Right cardiac atrium (tissue), 5 donors: ENCODE measurements around the gene ERMP1. TPM values are rescaled to one million over a fixed set of nuclear protein-coding genes. Genes with fewer than 3 reads are reported as not detected.

ENCODE experiments used
- ATAC-seq, 2 donors: fragments of 200-7000 bp; cut with Tn5 transposase; one replicate each; pipeline versions ENCODE4 v1.8.0 to v1.9.1; 2020; ENCODE audit warnings: moderate library complexity in 2 of 2, mild to moderate bottlenecking in 1 of 2
- DNase-seq, 3 donors: peaks; one replicate each; pipeline ENCODE4 v3.0.0-alpha.2; 2020
- H3K27ac ChIP-seq: one replicate; pipeline ENCODE4 v1.5.1; 2013; ENCODE audit warnings: mild to moderate bottlenecking, low read length, control low read depth, moderate library complexity
- H3K27me3 ChIP-seq: one replicate; pipeline ENCODE4 v1.6.1; 2013; ENCODE audit not compliant: control insufficient read depth, insufficient read depth
- H3K4me1 ChIP-seq: one replicate; pipeline ENCODE4 v1.6.1; 2013; ENCODE audit warnings: low read length; ENCODE audit not compliant: control insufficient read depth, insufficient read depth
- H3K4me3 ChIP-seq: one replicate; pipeline ENCODE4 v1.5.1; 2013; ENCODE audit warnings: low read length, control low read depth
- H3K9me3 ChIP-seq: one replicate; pipeline ENCODE4 v1.6.1; 2013; ENCODE audit warnings: low read length; ENCODE audit not compliant: control insufficient read depth
- WGBS: extraction: QIAGEN DNeasy Blood & Tissue Kit; methylation state at CpG from one replicate; pipeline ENCODE4 v1.1.7; 2013; 5-methylcytosine and 5-hydroxymethylcytosine counted together
- intact Hi-C, 4 donors: fragments of 100-400 bp; cut with DNase I; formaldehyde crosslinking; loops; one replicate each; pipeline versions ENCODE4 v1.11.0 to v1.14.0; 2022 to 2023
- polyA plus RNA-seq: library from polyadenylated mRNA; stranded (reverse); fragments of 200-250 nt; gene quantifications from one replicate; pipeline ENCODE4 v1.2.3, GENCODE V29; 2013
- total RNA-seq, 4 donors: library from RNA; stranded (reverse); fragmentation: NEBNext Ultra II Directional; extraction: Animal tissue kit (Norgen Biotek cat#: 25700); gene quantifications; one replicate each; pipeline ENCODE4 v1.2.1, GENCODE V29; 2021
- donor health status: healthy with polysubstance abuse.
- donor health status: DM: no; HTN: yes; CAD: no.
- donor health status: DM: no; HTN: no; CAD: no.
- donor health status: DM: no; HTN: yes; CAD: no; lungs with severe emphysema.
- donor health status: DM: yes; HTN: yes; CAD: no.

The ERMP1 gene
- total and polyA plus RNA-seq, 5 donors = 8.6 to 26.8 (median 20.9) TPM

DNA sequence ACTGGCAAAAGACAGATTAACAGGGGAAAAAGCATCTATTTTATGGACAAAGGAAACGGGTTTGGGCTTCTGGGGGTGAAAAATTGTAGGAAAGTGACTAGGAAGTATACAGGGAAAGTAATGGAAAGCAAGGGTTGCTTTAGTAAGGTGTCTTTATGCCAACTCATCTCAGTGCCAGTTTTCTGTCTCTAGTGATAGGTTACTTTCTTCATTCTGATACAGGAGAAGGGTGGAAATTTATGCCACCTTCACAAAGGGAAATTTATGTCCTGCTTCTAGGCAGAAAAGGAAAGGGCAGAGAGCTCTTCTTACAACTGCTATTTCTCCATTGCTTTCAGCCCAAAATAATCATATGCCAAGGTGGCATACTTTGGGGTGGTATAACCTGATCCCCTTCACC, 20.1 kb upstream of the ERMP1 start:
- no peak for DNase-seq
- Histone ChIP-seq H3K4me1 (no peaks in the 10 kb centered on the region), H3K4me3 (no peak overlapping the region), H3K27ac (no peak overlapping the region), H3K27me3 (no peaks in the 10 kb centered on the region), H3K9me3 (no peaks in the 10 kb centered on the region)
- intact Hi-C loops = no loop called here
- no peak for ATAC-seq
- WGBS = 84% methylated on average over 1 of the region's 1 CpG

DNA sequence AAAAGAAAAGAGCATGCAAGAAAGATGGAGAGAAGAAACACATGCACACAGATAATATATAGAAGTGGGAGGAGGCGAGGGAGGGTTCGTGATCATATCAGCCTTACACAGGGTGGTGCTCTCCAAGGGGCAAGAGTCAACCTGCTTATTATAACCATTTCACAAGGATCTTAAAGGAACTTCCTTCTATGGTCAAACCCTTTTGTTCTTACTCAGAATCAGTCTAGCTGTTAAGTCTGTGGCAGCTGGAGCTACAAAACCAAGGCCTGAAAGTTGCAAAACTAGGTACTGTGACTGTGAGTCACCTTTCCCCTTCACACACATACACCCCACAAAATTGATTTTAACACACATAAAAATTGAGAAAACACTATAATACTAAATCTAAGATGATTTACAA, 18.5 kb upstream of the ERMP1 start:
- Histone ChIP-seq H3K27me3 (no peaks in the 10 kb centered on the region), H3K4me3 (no peak overlapping the region), H3K9me3 (no peaks in the 10 kb centered on the region), H3K27ac (no peak overlapping the region), H3K4me1 (no peaks in the 10 kb centered on the region)
- intact Hi-C loops = no loop called here
- DNase-seq = no peak
- WGBS = 82% methylated on average over 2 of the region's 2 CpGs
- ATAC-seq = no peak

DNA sequence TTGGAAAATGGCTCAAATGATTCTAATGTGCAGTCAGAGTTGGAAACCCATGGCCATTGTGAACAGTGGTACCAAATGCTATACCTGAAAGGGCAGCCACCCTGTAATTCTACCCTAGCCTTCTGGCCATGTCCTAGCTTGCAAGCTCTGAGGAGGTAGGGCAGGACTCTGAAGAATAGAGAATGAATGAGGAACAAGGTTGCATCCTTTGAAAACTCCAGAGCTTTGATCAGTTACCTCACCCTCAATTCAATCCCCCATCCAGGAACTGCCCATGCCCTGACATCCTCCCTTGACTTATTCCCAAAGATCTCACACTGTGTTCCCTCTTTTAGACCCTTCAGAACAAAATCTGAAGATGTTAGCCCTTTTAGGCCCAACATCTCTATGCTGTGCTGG, 17.8 kb upstream of the ERMP1 start:
- Histone ChIP-seq H3K4me3 (no peak overlapping the region), H3K27me3 (no peaks in the 10 kb centered on the region), H3K27ac (no peak overlapping the region), H3K4me1 (no peaks in the 10 kb centered on the region), H3K9me3 (no peaks in the 10 kb centered on the region)
- DNase-seq (no peak), ATAC-seq (no peak)
- intact Hi-C loops = no loop called here

DNA sequence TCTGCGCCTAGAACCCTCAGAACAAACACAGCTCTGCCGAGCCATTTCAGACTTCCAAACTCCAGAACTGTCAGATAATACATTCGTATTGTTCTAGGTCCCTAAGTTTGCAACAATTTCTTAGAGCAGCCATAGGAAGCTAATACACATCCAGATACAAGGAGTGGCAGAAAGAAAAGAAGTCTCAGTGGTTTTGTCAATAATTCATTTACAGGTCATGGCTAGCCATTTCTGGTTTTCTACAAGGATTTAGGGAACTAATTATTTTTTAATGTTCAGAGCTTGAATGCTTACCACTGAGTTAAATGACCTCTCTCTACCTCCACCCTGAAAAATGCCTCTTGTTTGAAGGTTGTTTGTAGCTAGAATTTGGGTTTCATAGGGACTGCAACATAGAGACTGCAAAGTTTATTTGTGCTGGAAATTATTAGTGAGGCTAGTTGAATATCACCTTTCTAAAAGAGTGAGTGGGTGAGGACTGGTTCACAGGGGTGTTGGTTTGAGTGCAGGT, 15.5 kb upstream of the ERMP1 start:
- ATAC-seq = no peak
- no peak overlapping the region for H3K27ac ChIP-seq
- no peak overlapping the region for H3K4me3 ChIP-seq
- intact Hi-C loops = no loop called here
- no peak for DNase-seq
- H3K27me3 ChIP-seq = no peaks in the 10 kb centered on the region
- H3K4me1 ChIP-seq = no peaks in the 10 kb centered on the region
- no peaks in the 10 kb centered on the region for H3K9me3 ChIP-seq
- WGBS = 83% methylated on average over 3 of the region's 3 CpGs

DNA sequence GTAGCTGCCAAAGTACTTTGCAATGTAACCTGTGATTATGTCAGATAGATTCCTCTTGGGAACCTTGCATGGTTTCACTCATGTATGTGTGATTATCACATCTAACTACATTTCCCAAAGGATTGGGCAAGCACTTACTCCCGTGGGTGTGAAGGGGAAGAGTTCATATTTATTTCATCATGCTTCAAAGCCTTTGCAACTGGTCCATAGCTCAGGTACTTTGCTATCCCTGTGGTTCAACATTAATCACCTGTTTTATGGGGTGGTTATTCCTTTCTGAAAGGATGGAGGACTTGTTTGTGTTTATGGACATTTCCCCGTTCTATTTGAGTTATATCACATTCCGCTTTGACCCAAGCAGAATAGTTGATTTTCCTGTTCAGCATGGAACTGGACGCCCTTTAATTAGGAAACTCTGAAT, 13.6 kb upstream of the ERMP1 start:
- Histone ChIP-seq H3K27ac (no peak overlapping the region), H3K9me3 (no peaks in the 10 kb centered on the region), H3K27me3 (no peaks in the 10 kb centered on the region), H3K4me3 (no peak overlapping the region), H3K4me1 (no peaks in the 10 kb centered on the region)
- intact Hi-C loops = no loop called here
- ATAC-seq (no peak), DNase-seq (no peak)
- 84% methylated on average over 4 of the region's 4 CpGs for WGBS

DNA sequence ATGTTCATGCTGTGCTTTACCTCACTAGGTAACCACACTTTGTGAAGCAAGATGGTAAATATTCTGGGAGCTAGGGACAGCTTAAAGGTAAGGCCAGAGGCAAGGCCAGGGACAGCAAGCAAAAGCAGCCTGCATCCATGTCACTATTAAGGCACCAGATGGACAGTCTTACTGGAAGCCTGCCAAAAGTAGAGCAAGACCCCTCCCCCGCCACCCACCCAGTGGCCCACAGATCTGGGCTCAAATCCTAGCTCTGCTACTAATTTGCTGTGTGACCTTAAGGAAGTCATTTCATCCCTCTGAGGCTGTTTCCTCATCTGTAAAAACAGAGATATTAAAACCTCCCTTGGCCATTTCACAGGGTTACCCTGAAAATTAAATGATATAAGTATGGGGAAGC, 13.2 kb upstream of the ERMP1 start:
- Histone ChIP-seq H3K27ac (no peak overlapping the region), H3K4me3 (no peak overlapping the region), H3K9me3 (no peaks in the 10 kb centered on the region), H3K4me1 (no peaks in the 10 kb centered on the region), H3K27me3 (no peaks in the 10 kb centered on the region)
- ATAC-seq (no peak), DNase-seq (no peak)
- intact Hi-C loops = no loop called here
- WGBS = 96% methylated on average over 1 of the region's 1 CpG

DNA sequence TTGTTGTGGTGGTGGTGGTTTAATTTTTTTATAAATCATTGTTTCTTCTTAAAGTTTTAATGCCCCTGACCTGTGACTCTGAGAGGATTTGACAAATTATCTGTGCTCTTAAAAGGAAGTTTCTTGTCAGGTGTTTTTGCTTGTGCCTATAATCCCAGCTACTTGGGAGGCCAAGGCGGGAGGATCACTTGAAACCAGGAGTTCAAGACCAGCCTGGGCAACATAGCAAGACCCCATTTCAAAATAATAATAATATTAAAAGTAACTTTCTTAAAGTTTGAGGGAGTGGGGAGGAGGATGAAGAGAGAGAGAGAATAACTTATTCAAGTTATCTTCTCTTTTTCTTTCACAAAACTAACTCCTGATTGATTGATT, 12.2 kb upstream of the ERMP1 start:
- DNase-seq (no peak), ATAC-seq (no peak)
- intact Hi-C loops = no loop called here
- Histone ChIP-seq H3K9me3 (no peaks in the 10 kb centered on the region), H3K27me3 (no peaks in the 10 kb centered on the region), H3K4me1 (no peaks in the 10 kb centered on the region), H3K4me3 (no peak overlapping the region), H3K27ac (no peak overlapping the region)
- WGBS = 88% methylated on average over 1 of the region's 1 CpG

DNA sequence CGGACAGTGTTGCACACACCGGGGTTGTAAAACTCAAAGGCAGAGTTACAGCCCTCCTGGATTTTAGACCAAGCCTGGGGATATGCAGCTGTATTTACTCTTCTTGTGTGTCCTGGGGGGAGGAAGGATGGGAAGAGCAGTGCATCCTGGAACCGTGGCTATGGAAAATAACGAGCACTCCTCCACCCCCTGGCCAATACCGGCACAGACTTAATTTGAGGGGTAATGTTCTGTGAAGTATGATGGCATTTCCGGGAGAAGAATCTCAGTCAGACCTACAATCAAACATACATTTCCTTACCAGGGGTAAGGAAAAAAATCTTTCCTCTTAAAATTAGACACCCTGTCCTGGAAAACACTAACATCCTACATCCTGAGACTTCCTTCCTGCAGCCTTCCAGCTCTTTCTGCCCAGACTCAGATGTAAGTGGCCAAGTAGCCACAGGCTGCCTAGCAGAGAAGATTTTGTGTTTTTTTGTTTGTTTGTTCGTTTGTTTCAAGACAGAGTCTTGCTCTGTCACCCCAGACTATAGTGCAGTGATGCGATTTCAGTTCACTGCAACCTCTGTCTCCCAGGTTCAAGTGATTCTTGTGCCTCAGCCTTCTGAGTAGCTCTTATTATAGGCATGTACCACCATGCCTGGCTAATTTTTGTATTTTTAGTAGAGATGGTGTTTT, 11.0 kb upstream of the ERMP1 start:
- Histone ChIP-seq H3K4me1 (no peaks in the 10 kb centered on the region), H3K27ac (peak overlapping the region; percentile 31), H3K4me3 (no peak overlapping the region), H3K9me3 (no peaks in the 10 kb centered on the region), H3K27me3 (no peaks in the 10 kb centered on the region)
- intact Hi-C loops = no loop called here
- DNase-seq (no peak), ATAC-seq (peak in 1 of 2 donors; percentile 67)
- WGBS = 36% methylated on average over 8 of the region's 8 CpGs

DNA sequence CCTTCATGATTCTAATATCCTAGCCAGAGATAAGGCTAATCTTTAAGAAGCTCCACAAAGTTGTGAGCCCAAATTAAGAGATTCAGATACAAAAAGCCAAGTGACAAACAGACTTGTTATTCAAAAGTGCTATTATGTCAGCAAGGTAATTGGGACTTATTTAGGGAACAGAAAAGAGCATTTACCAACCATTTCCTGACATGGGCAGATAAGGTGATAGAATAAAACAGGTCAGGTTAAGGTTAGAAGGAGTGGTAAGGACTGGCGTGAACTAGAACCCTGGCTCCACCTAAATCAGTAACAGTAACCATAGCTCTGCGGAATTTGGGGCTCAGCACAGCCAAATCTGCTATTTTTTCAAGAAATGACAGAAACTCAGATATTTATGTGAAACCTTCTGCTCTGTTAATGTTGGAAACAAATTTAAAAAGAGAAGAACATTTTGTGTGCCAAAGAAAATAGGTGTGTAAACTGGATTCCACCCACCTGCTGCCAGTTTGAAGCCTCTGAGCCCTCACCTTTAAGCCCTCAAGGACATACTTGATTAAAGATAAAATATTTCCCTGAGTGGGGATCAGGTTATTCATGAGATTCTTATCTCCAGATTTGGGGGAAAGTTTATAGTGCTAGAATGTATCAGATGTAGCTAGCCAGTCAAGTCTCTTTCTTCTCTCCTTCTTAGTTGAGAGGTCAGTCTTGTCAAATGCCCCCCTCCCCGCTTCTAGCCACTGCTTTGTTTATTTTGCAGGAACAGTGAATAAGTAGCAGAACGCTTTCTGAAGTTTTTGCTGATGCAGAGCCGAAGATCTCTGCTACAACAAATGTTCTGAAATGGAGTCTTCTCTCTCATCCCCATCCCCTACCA, 10.2 kb upstream of the ERMP1 start:
- 66% methylated on average over 5 of the region's 5 CpGs for WGBS
- Histone ChIP-seq H3K4me3 (no peak overlapping the region), H3K27ac (peak overlapping the region; percentile 31), H3K27me3 (no peaks in the 10 kb centered on the region), H3K4me1 (no peaks in the 10 kb centered on the region), H3K9me3 (no peaks in the 10 kb centered on the region)
- DNase-seq = no peak
- intact Hi-C loops = no loop called here
- ATAC-seq = peak in 1 of 2 donors; percentile 34

DNA sequence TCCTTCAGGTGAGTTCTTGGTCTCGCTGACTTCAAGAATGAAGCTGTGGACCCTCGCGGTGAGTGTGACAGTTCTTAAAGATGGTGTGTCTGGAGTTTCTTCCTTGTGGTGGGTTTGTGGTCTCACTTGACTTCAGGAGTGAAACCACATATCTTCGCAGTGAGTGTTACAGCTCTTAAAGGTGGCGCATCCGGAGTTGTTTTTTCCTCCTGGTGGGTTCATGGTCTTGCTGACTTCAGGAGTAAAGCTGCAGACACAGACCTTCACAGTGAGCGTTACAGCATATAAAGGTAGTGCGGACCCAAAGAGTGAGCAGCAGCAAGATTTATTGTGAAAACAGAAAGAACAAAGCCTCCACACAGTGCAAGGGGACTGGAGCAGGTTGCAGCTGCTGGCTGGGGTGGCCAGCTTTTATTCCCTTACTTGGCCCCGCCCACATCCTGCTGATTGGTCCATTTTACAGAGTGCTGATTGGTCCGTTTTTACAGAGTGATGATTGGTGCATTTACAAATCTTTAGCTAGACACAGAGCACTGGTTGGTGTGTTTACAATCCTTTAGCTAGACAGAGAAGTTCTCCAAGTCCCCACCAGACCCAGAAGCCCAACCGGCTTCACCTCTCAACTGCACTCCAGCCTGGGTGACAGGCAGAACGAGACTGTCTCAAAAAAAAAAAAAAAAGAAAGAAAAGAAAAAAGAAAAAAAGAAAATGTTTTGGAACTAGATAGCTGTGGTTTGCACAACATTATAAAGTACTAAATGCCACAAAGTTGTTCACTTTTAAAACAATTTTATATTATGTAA, 9.1 kb upstream of the ERMP1 start:
- intact Hi-C loops = no loop called here
- Histone ChIP-seq H3K4me3 (no peak overlapping the region), H3K4me1 (no peaks in the 10 kb centered on the region), H3K27ac (no peak overlapping the region), H3K9me3 (no peaks in the 10 kb centered on the region), H3K27me3 (no peaks in the 10 kb centered on the region)
- ATAC-seq = no peak
- 87% methylated on average over 12 of the region's 12 CpGs for WGBS
- no peak for DNase-seq

DNA sequence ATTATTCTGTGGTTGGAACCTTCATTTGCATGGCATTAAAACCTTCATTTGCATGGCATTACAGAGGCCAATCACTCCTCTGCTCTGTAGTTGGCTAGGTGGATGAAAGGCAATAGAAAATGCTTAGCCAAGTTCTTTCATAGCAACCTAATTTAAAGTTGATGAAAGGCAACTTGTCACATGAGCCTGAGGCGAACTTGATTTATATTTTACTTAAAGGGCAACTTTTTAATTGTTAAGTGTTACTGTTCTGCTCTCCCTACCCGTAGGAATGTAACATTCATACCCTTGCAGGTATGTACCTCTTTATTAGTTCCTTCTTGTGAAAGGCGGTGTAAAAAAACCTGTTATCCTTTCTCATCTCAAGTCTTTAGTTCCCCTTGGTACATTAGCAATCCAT, 7.9 kb upstream of the ERMP1 start:
- no peaks in the 10 kb centered on the region for H3K9me3 ChIP-seq
- intact Hi-C loops = no loop called here
- H3K4me3 ChIP-seq = no peak overlapping the region
- H3K27ac ChIP-seq = no peak overlapping the region
- 86% methylated on average over 3 of the region's 3 CpGs for WGBS
- no peak for DNase-seq
- H3K27me3 ChIP-seq = no peaks in the 10 kb centered on the region
- no peak for ATAC-seq
- H3K4me1 ChIP-seq = no peaks in the 10 kb centered on the region
